ENCODE results near the gene VAX1.
"Not testable (repeated sequence)": the region's sequence is repeated elsewhere in the genome, so short reads cannot be mapped to it uniquely, and the experiment has no call there.

The VAX1 gene

GRCh38 chr10:117092386-117092785 is 45.7 kb downstream of the VAX1 start:
- no peak overlapping the region for H3K4me3 ChIP-seq (ENCODE audit: low read length)
- DNase-seq (ENCODE audit: low read depth, low spot score): no peak

DNA sequence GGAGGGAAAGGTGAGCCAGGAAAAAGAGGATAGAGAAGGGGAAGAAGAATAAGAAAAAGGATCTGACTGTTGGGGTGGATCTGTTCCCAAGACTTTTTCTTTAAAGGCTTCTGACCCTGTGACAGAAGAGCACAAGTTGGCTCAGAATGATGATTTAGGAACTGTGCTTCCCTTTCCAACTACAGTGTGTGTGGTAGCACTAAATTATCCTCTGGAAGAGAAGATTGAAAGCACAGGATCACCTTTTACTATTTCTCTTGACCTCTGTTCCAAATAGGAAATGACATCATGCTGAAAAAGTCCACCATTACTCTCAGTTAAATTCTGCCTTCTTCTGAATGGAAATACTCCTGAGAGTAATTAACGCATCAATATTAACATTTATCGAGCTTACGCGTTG is 47.2 kb downstream of the VAX1 start:
- H3K4me3 ChIP-seq (ENCODE audit: low read length): no peak overlapping the region
- DNase-seq (ENCODE audit: low read depth, low spot score): no peak

GRCh38 chr10:117087521-117087920 is 50.5 kb downstream of the VAX1 start:
- H3K4me3 ChIP-seq (ENCODE audit: low read length): no peak overlapping the region
- DNase-seq (ENCODE audit: low read depth, low spot score): no peak

DNA sequence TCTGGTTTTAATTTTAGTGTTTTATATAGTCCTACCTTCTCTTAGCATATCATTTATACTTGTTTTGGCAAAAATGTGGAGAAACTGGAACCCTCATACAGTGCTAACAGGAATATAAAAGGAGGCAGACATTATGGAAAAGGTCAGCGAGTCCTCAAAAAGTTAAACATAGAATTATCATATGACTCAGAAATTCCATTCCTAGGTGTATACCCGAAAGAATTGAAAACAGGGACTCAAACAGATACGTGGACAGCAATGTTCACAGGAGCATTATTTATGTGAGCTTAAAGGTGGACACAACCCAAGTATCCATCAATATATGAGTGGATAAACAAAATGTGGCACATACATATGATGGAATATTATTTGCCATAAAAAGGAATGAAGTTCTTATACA is 51.5 kb downstream of the VAX1 start:
- no peak overlapping the region for H3K4me3 ChIP-seq (ENCODE audit: low read length)

GRCh38 chr10:117084421-117085246 is 53.4 kb downstream of the VAX1 start:
- H3K4me3 ChIP-seq (ENCODE audit: low read length); DNase-seq (ENCODE audit: low read depth, low spot score): not testable (repeated sequence)

More for the DNA sequence above, 51.5 kb downstream of the VAX1 start:
- no peak for DNase-seq (ENCODE audit: low read depth, low spot score)
